Measurements from ENCODE around the gene IFI30. TPM values are rescaled to one million over a fixed set of nuclear protein-coding genes. Genes with fewer than 3 reads are reported as not detected.

Gene IFI30
- total RNA-seq, 1 experiment from 2014 or later, result 23.6 TPM

DNA sequence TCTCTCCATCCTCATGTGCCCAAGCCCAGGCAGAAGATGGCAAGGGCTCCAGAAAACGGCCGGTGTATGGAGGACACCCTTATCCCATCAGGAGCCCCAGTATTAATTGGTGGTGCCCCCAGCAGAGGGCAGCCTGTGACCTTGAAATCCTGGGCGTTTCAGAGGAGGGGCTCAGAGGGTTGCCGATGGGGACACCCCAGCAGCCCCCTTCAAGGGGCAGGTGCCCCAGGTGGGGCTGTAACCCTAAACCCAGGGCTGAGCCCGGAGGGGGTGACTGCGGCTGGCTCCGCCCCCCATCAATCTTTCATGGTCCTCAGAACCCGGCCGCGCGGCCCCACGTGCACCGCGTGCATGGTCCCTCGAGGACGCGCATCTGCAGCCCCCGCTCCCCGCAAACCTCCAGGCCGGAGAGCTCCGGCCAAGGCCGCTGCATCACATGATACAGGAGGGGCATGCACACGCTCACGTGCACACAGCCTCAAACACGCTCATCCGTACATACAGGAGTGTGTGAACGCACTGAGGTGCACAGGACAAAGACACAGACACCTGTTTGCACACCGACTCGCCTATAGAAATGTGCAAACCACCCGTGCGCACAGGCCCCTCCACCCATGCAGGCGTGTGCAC lies 29.3 kb downstream of the IFI30 start:
- no peak overlapping the region for H2BK20ac ChIP-seq (ENCODE audit: low read depth, low read length, poor library complexity, severe bottlenecking)
- H4K91ac ChIP-seq (ENCODE audit: insufficient read length, low read depth, low read length), result no peak overlapping the region
- no peak overlapping the region for H3K4ac ChIP-seq (ENCODE audit: low read depth, low read length)
- peaks cover 3% of the 10 kb centered on the region; the same call in 1 of the 2 replicates for H3K27me3 Mint-ChIP-seq (ENCODE audit: low read depth)
- H2AK5ac ChIP-seq (ENCODE audit: insufficient read length, low read length), result no peak overlapping the region
- H3K27ac ChIP-seq (ENCODE audit: insufficient read length, low read depth, low read length), result no peak overlapping the region
- peaks cover 0 to 2% of the 10 kb centered on the region in 2 experiments; a peak in 1 of 5 replicates for H3K9me3 Mint-ChIP-seq
- H2BK5ac ChIP-seq (ENCODE audit: insufficient read length, low read length), result no peak overlapping the region
- H3K23me2 ChIP-seq (ENCODE audit: insufficient read length, low read depth, low read length, poor library complexity, severe bottlenecking), result peaks cover 15% of the 10 kb centered on the region
- H3K79me1 ChIP-seq (ENCODE audit: insufficient read depth, low read depth, low read length, poor library complexity, severe bottlenecking), result no peaks in the 10 kb centered on the region
- peak overlapping the region; percentile 77 for H3K4me2 ChIP-seq (ENCODE audit: insufficient read depth, insufficient read length, low read length)
- H3K9ac ChIP-seq (ENCODE audit: extremely low read depth, insufficient read length, low read length), result peak overlapping the region; percentile 3
- peaks cover 4 to 26% of the 10 kb centered on the region in 2 experiments for H3K4me1 Mint-ChIP-seq
- no peak overlapping the region for H2BK120ac ChIP-seq (ENCODE audit: low read depth, low read length, poor library complexity, severe bottlenecking)
- H3K27me3 ChIP-seq (ENCODE audit: insufficient read depth, low read length), result no peaks in the 10 kb centered on the region
- peaks cover 4% of the 10 kb centered on the region for H4K20me1 ChIP-seq (ENCODE audit: control insufficient read depth, insufficient read depth, insufficient read length)
- H3K27ac Mint-ChIP-seq, result peak overlapping the region; percentile 19 to 93 (median 79); a peak in 6 of 7 replicates
- H3K4me1 ChIP-seq (ENCODE audit: insufficient read depth, low read length), result no peaks in the 10 kb centered on the region
- no peak overlapping the region for H2AFZ ChIP-seq (ENCODE audit: low read length)
- no peak overlapping the region; the same call in 1 of the 2 replicates for H3K14ac ChIP-seq (ENCODE audit: insufficient read depth, low read length)
- peak; percentile 49 for DNase-seq
- no peak overlapping the region for H2BK12ac ChIP-seq (ENCODE audit: insufficient read length, low read depth, low read length)
- H4K5ac ChIP-seq (ENCODE audit: insufficient read length, low read depth, low read length), result no peak overlapping the region
- no CpG with 5 or more reads among the region's 32 CpGs for WGBS (ENCODE audit: extremely low coverage, insufficient read length, low lambda C conversion rate)
- TF ChIP-seq, protein P1, sequence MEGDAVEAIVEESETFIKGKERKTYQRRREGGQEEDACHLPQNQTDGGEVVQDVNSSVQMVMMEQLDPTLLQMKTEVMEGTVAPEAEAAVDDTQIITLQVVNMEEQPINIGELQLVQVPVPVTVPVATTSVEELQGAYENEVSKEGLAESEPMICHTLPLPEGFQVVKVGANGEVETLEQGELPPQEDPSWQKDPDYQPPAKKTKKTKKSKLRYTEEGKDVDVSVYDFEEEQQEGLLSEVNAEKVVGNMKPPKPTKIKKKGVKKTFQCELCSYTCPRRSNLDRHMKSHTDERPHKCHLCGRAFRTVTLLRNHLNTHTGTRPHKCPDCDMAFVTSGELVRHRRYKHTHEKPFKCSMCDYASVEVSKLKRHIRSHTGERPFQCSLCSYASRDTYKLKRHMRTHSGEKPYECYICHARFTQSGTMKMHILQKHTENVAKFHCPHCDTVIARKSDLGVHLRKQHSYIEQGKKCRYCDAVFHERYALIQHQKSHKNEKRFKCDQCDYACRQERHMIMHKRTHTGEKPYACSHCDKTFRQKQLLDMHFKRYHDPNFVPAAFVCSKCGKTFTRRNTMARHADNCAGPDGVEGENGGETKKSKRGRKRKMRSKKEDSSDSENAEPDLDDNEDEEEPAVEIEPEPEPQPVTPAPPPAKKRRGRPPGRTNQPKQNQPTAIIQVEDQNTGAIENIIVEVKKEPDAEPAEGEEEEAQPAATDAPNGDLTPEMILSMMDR (conservative IDR thresholded peaks at IDR 0.05), result peak; percentile 70
- H3T11ph ChIP-seq (ENCODE audit: low read length), result no peak overlapping the region
- peaks cover 21 to 34% (median 27%) of the 10 kb centered on the region in 3 experiments; a peak in 6 of 7 replicates for H3K36me3 Mint-ChIP-seq (ENCODE audit: insufficient read depth in 1 of 3, low read depth in 3 of 3)
- no peak overlapping the region for H3K56ac ChIP-seq (ENCODE audit: insufficient read length, low read depth, low read length)
- no peak overlapping the region for H2BK15ac ChIP-seq (ENCODE audit: low read depth, low read length)
- no peaks in the 10 kb centered on the region for H3K9me3 ChIP-seq (ENCODE audit: control insufficient read depth, low read depth, low read length)
- H3K79me2 ChIP-seq (ENCODE audit: insufficient read depth, low read length), result no peaks in the 10 kb centered on the region; the same call in 1 of the 2 replicates
- no peak overlapping the region for H3K18ac ChIP-seq (ENCODE audit: insufficient read length, low read depth, low read length)
- H3K4me3 Mint-ChIP-seq, result peak overlapping the region; percentile 80 to 97
- no peak overlapping the region for H4K8ac ChIP-seq (replicated peaks; ENCODE audit: insufficient read length, low read depth, low read length)
- no peak overlapping the region for H3K23ac ChIP-seq (ENCODE audit: insufficient read length, low read depth, low read length)
